ENCODE measurements around the gene GDF10. TPM values are rescaled to one million over a fixed set of nuclear protein-coding genes. Genes with fewer than 3 reads are reported as not detected.

The GDF10 gene
- total and polyA plus RNA-seq, 2 experiments from 2014 or later: 2.5 to 5.7 TPM

GRCh38 chr10:47258921-47259320, 41.1 kb upstream of the GDF10 start:
- Histone ChIP-seq H3K36me3 (replicated peaks; ENCODE audit: insufficient read depth, low read depth) (no peaks in the 10 kb centered on the region), H3K79me2 (no peaks in the 10 kb centered on the region), H2AFZ (no peak overlapping the region), H3K4me3 (no peak overlapping the region), H3K9me3 (ENCODE audit: low read depth) (no peaks in the 10 kb centered on the region), H3K4me2 (no peak overlapping the region), H3K9me2 (replicated peaks; ENCODE audit: insufficient read depth) (no peaks in the 10 kb centered on the region), H4K20me1 (ENCODE audit: insufficient read depth, poor library complexity, severe bottlenecking) (no peaks in the 10 kb centered on the region), H3K4me1 (ENCODE audit: insufficient read depth) (peaks cover 3% of the 10 kb centered on the region), H3K27ac (no peak overlapping the region), H3K27me3 (no peaks in the 10 kb centered on the region)
- no peak for DNase-seq (ENCODE audit: low spot score)
- WGBS (ENCODE audit: low lambda C conversion rate, missing lambda C conversion rate): 91% methylated on average over 3 of the region's 3 CpGs
- TF ChIP-seq CTCF (IDR thresholded peaks at IDR 0.05; ENCODE audit: poor library complexity) (no peak), EZH2 (IDR thresholded peaks at IDR 0.05; ENCODE audit: borderline replicate concordance) (no peak), EZH2phosphoT487 (IDR thresholded peaks at IDR 0.05; ENCODE audit: low read depth, severe bottlenecking, unreplicated experiment) (no peak)

- H3K4me2 ChIP-seq: no peak overlapping the region
- H3K9me2 ChIP-seq (replicated peaks; ENCODE audit: insufficient read depth): no peaks in the 10 kb centered on the region
- DNase-seq (ENCODE audit: low spot score): no peak
- 80% methylated on average over 5 of the region's 5 CpGs for WGBS (ENCODE audit: low lambda C conversion rate, missing lambda C conversion rate)
- H3K9me3 ChIP-seq (ENCODE audit: low read depth): no peaks in the 10 kb centered on the region
- no peaks in the 10 kb centered on the region for H4K20me1 ChIP-seq (ENCODE audit: insufficient read depth, poor library complexity, severe bottlenecking)
- no peak for TF ChIP-seq EZH2 (IDR thresholded peaks at IDR 0.05; ENCODE audit: borderline replicate concordance)
- TF ChIP-seq CTCF (IDR thresholded peaks at IDR 0.05; ENCODE audit: poor library complexity): no peak
- no peak for TF ChIP-seq EZH2phosphoT487 (IDR thresholded peaks at IDR 0.05; ENCODE audit: low read depth, severe bottlenecking, unreplicated experiment)
- H3K4me3 ChIP-seq: no peak overlapping the region
- H3K27me3 ChIP-seq: no peaks in the 10 kb centered on the region
- H3K27ac ChIP-seq: no peak overlapping the region
- H3K4me1 ChIP-seq (ENCODE audit: insufficient read depth): peaks cover 1% of the 10 kb centered on the region
- no peaks in the 10 kb centered on the region for H3K79me2 ChIP-seq
- H2AFZ ChIP-seq: no peak overlapping the region
- no peaks in the 10 kb centered on the region for H3K36me3 ChIP-seq (replicated peaks; ENCODE audit: insufficient read depth, low read depth)
Measured at GRCh38 chr10:47259466-47259865, 40.5 kb upstream of the GDF10 start.

- no peak for DNase-seq (ENCODE audit: low spot score)
- Histone ChIP-seq H3K36me3 (replicated peaks; ENCODE audit: insufficient read depth, low read depth) (no peaks in the 10 kb centered on the region), H3K4me2 (no peak overlapping the region), H3K79me2 (no peaks in the 10 kb centered on the region), H3K27ac (no peak overlapping the region), H3K27me3 (no peaks in the 10 kb centered on the region), H4K20me1 (ENCODE audit: insufficient read depth, poor library complexity, severe bottlenecking) (no peaks in the 10 kb centered on the region), H3K9me2 (replicated peaks; ENCODE audit: insufficient read depth) (no peaks in the 10 kb centered on the region), H3K4me1 (ENCODE audit: insufficient read depth) (no peaks in the 10 kb centered on the region), H3K9me3 (ENCODE audit: low read depth) (no peaks in the 10 kb centered on the region), H3K4me3 (no peak overlapping the region), H2AFZ (no peak overlapping the region)
- TF ChIP-seq CTCF (IDR thresholded peaks at IDR 0.05; ENCODE audit: poor library complexity) (no peak), EZH2phosphoT487 (IDR thresholded peaks at IDR 0.05; ENCODE audit: low read depth, severe bottlenecking, unreplicated experiment) (no peak), EZH2 (IDR thresholded peaks at IDR 0.05; ENCODE audit: borderline replicate concordance) (no peak)
- 69% methylated on average over 9 of the region's 9 CpGs for WGBS (ENCODE audit: low lambda C conversion rate, missing lambda C conversion rate)
Measured at GRCh38 chr10:47260505-47261111, 39.4 kb upstream of the GDF10 start.
